ENCODE measurements around the gene SKAP1.
"Not testable (repeated sequence)": the region's sequence is repeated elsewhere in the genome, so short reads cannot be mapped to it uniquely, and the experiment has no call there.

SKAP1 gene

DNA sequence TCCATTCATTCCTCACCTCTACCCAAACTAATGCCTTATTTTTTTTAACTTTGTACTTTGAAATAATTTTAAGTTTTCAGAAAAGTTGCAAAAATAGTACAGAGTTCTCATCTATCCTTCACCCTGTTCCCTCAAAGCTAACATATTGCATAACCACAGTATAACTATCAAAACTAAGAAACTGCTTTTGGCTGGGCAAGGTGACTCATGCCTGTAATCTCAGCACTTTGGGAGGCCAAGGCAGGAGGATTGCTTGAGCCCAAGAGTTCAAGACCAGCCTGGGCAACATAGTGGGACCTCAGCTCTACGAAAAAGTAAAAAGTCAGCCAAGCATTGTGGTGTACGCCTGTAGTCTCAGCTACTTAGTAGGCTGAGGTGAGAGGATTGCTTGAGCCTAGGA is 147.7 kb downstream of the SKAP1 start:
- DNase-seq (ENCODE audit: low spot score) = no peak

- no peak for DNase-seq (ENCODE audit: low spot score)
Observed at GRCh38 chr17:48278760-48279491, 151.1 kb downstream of the SKAP1 start.

- DNase-seq (ENCODE audit: low spot score) = no peak
Observed at GRCh38 chr17:48276776-48277175, 153.2 kb downstream of the SKAP1 start.

DNA sequence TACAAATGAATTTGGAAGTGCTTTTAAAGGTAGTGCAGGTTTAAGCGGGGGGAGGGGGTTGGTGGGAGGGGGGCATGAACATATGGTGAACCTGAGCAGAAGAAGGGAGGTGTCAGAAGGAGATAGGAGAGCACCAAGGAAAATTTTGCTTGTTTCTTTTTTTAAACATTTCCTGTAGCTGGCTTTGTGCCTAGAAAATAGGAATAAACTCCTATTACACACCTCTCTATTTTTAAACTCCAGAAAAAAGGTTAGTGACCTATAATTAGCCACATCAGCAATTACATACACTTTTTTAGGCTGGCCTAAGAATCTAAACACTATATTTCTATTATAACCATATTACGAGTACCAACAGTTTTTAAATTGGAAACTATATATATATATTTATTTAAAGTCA is 159.1 kb downstream of the SKAP1 start:
- DNase-seq (ENCODE audit: low spot score) = no peak

- DNase-seq (ENCODE audit: low spot score) = no peak
Observed at GRCh38 chr17:48269209-48269608, 160.8 kb downstream of the SKAP1 start.

- no peak for DNase-seq (ENCODE audit: low spot score)
Observed at GRCh38 chr17:48263731-48264035, 166.3 kb downstream of the SKAP1 start.

DNA sequence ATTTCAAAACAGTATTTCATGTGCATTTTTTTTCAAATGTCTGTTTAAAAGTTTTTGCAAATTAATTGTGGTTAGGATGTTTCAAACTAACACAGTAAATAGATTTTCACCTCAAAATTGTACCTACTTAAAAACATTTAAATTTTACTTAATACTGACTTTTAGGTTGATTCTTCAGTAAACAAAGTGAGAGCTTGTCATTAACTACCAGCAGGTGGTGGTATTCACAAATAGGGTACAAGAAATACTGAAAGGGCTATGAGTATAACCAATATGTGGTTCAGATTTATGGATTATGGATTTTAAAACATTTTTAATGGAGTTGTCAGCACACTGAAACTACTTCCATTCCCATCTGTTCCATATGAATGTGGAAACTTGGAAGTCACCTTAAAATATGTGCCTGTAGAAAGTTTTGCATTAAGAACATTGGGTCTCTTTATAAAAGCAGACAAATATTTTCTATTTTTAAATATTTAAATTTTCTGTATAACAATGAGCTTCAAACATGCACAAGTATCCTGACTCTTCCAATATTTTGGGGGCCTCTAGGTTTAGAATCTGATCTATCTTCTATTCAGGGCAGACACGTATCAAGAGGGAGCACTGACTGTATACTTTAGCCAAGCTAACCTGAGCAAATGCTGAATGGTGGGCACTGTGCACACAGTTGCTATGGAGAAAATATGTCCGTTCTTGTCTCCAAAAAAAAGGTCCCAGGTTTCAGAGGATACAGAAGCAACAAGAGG is 166.9 kb downstream of the SKAP1 start:
- no peak for DNase-seq (ENCODE audit: low spot score)

GRCh38 chr17:48261297-48261880 is 168.6 kb downstream of the SKAP1 start:
- peak; percentile 9 for DNase-seq (ENCODE audit: low spot score)

DNA sequence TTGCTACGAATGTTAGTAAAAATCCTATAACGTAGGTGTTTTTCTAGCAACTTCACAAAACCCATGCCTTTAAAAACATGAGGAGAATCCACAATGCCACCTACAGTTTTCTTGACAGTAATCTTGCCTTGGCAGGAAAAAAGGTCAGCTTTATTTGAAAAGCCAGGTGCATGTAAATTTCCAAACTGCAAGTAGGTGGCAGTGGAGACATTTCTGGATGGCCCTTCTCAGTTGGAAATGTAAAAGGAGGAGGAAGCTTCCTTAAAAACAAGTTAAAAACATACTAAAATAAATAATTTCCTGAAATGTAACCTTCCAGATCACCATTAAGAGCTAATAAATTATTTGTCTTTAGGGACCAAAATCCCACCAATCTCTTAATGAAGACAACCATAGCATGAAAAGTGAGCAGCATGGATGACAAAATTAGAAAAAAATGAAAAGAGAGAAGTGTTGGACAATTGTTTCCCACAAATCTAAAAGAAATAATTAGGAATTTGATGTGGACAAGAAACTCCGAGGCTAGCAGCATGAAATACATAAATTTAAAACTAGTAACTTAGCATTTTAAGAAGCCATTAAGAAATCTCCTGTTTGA is 170.2 kb downstream of the SKAP1 start:
- peak; percentile 42 for DNase-seq (ENCODE audit: low spot score)

GRCh38 chr17:48258331-48258730 is 171.7 kb downstream of the SKAP1 start:
- DNase-seq (ENCODE audit: low spot score) = no peak

DNA sequence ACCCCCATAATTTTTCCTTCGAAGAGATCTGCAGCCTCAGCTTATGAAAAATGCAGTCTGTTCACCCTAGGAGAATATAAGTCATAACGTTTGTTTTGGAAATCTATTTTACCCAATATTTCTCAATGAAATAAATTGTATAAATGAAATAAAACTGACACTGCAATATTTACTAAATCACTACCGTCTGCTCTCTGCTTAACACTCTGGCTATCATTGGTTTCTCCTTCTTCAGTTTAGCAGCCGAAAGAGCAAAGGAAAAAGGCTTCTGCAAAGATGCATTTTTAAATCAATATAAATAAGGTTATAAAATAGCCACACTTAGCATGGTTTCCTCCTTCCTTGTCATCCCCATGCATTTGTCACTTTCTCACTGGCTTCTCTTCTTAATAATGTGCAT is 174.3 kb downstream of the SKAP1 start:
- no peak for DNase-seq (ENCODE audit: low spot score)

DNA sequence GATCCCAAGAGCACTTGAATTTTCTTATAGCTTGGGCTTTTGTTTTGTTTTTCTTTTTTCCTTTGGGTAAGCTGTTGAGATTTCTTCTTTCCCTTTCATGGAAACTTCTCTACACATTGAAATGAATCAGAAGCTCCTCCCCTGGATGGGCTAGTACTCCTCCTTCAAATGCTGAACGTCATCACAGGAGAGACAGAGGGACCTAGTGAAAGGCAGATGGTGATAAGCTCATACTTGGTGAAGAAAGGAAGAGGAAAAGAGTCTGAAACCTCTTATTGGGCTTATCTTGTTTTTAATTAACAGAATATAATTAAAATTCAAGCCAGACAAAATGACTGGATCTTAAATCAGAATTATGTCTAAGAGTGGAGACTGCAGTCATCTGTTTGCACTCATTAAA is 175.1 kb downstream of the SKAP1 start:
- DNase-seq (ENCODE audit: low spot score) = no peak

GRCh38 chr17:48253975-48254374 is 176.0 kb downstream of the SKAP1 start:
- DNase-seq (ENCODE audit: low spot score) = no peak

DNA sequence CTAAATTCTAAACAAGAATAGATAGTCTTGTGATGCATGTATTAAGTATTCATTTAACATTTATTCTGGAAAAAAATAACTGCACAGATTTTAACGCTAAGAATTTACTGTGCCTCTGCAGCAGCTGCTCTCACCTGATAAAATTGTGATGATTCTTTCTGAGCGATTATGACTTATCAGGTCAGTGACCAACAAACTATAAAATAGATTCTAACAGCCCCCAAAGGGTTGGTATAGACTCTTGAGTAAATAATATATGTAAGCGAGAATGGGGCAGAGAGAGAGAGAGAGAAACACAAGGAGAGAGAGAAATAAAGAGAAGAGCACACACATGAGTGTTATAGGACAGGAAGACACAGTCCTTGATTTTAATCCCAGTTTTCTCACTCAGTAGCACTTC is 178.1 kb downstream of the SKAP1 start:
- no peak for DNase-seq (ENCODE audit: low spot score)

DNA sequence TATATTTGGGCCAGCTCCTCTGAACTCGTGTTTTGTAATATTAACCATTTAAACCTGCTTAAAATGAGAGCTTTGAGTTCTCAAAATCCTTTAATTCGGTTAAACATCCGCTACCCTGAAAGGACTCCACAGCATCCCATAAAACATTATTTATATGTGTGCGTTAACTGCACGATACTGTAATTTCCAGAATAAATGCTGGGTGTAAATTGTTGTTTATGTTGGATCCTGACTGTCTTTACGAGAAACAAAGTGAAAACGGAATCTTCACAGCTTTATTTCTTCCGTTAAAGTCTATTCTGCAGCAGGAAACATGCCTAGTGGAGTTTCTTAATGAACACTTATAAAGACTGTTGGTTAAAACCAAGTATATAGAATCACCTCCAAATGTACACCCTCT is 179.1 kb downstream of the SKAP1 start:
- DNase-seq (ENCODE audit: low spot score) = no peak

- not testable (repeated sequence) for DNase-seq (ENCODE audit: low spot score)
Observed at GRCh38 chr17:48250059-48250458, 180.0 kb downstream of the SKAP1 start.

- no peak for DNase-seq (ENCODE audit: low spot score)
Observed at GRCh38 chr17:48247603-48248002, 182.4 kb downstream of the SKAP1 start.

DNA sequence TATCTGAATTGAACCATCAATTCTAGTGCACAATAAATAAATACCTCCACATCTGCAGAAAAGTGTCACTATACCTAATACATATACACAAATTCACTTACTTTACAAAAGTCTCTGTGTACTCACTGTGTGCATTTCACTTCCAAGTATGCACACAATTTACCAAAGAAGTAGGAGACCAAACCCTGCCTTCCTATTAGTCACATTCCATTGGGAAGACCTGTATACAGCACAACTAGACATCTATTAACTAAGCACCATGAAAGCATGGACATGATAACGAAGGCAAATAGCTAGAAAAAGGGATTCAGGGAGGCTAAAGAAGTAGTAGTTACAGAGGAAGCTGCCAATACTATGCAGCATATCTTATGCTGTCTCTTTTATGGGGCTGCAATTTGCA is 183.0 kb downstream of the SKAP1 start:
- DNase-seq (ENCODE audit: low spot score) = no peak

DNA sequence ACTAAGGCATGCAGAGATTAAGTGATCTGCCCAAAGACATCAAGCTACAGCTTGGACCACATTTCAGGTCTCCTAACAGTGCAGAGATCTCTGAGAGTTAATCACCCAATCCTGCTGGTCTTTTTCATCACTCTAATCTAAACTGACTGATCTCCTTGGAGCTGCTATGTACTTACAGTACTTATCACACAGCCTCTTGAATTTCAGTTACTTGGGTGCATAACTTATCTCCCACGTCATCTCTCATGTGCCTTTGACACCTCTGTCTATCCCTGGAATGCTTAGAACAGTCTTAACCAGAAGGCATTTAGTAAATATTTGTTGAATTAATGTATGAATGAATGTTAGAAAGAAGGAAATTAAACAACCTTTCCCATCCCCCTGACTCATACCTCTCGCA is 183.4 kb downstream of the SKAP1 start:
- no peak for DNase-seq (ENCODE audit: low spot score)

DNA sequence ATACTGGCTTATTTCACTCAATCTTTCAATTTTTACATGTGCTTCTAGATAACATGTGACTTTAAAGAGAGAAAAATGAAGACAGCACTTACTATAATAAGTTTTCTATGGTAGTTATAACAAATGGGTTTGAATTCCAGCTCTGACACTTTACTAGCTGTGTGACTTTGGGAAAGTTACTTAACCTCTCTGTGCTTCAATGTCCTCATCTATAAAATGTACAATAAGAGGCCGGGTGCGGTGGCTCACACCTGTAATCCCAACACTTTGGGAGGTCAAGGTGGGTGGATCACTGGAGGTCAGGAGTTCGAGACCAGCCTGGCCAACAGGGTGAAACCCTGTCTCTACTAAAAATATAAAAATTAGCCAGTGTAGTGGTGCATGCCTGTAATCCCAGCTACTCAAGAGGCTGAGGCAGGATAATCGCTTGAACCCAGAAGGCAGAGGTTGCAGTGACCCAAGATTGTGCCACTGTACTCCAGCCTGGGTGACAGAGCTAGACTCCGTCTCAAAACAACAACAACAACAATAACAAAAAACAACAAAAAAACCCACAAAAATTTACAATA is 184.5 kb downstream of the SKAP1 start:
- not testable (repeated sequence) for DNase-seq (ENCODE audit: low spot score)

DNA sequence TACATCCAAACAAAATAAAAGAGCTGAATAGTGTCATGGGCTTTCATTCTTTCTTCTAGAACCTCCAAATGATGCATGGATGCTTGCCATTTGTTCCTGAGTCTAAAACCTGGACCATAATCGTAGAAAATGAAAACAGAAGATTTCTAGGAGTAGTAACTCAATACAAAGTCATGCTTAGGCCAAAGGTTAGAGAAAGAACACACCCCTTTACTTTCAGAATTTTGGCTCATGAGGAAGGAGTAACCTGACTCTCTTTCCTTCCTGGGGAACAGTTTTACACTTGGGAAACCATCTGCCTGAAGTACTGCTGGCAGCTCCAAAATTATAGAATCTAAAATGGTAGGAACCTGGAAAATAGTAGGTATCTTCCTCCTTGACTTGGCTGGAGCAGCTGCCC is 185.2 kb downstream of the SKAP1 start:
- no peak for DNase-seq (ENCODE audit: low spot score)

DNA sequence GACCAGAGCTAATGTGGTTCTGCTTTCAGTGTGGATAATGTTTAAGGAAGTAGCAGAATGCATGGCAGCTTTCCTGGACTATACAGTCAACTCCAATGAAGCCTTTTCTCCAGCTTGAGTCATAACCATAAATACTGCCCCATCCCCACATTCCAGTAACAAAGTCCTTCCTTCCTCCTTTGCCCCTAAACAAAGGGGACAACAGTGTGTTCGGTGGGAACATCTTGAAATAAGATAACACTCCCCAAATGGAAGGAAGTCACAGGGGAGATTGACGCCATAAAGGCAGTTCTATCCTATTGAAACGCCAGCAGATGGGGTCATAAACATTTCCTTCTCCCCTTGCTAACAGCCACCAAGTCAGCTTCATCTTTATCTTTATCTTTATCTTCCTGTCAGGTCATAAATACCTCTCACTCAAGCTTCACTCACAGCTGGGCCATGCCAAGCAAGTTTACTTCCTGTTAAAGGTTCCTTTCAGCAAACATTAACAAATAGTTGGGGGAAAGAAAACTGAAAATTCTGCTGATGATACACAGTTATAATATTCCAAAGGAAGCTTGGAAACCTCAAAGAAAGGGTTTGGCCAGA is 185.8 kb downstream of the SKAP1 start:
- no peak for DNase-seq (ENCODE audit: low spot score)

All from cerebellar cortex (tissue), 1 donor.